Right lobe of liver (tissue), 4 donors: ENCODE measurements around the gene ADARB2.

ENCODE experiments used
- POLR2A ChIP-seq: fragments of 450-650 bp; IDR thresholded peaks from one replicate; pipeline ENCODE4 v1.6.1; 2017; ENCODE audit warnings: antibody characterized with exemption, mild to moderate bottlenecking
- TF ChIP-seq, protein P1 (sequence below), 4 donors: fragments of 200-600 bp in 3 of 4; fragments of 450-650 bp in 1 of 4; IDR thresholded peaks; one replicate each; pipeline versions ENCODE4 v1.5.1 to v1.8.0; 2016 to 2022; ENCODE audit warnings: antibody characterized with exemption in 4 of 4, mild to moderate bottlenecking in 2 of 4
- donor health status: DM: no; HTN: no; CAD: no.
- donor health status: DM: no; HTN: no; CAD: no.
- donor health status: DM: no; HTN: yes; CAD: no.

- TF ChIP-seq POLR2A = no peak
- TF ChIP-seq, protein P1, sequence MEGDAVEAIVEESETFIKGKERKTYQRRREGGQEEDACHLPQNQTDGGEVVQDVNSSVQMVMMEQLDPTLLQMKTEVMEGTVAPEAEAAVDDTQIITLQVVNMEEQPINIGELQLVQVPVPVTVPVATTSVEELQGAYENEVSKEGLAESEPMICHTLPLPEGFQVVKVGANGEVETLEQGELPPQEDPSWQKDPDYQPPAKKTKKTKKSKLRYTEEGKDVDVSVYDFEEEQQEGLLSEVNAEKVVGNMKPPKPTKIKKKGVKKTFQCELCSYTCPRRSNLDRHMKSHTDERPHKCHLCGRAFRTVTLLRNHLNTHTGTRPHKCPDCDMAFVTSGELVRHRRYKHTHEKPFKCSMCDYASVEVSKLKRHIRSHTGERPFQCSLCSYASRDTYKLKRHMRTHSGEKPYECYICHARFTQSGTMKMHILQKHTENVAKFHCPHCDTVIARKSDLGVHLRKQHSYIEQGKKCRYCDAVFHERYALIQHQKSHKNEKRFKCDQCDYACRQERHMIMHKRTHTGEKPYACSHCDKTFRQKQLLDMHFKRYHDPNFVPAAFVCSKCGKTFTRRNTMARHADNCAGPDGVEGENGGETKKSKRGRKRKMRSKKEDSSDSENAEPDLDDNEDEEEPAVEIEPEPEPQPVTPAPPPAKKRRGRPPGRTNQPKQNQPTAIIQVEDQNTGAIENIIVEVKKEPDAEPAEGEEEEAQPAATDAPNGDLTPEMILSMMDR (IDR thresholded peaks at IDR 0.05) = no peak
These were observed 265.0 kb downstream of the ADARB2 start for GRCh38 chr10:1472178-1472958.
